HUDEP-2 (cell line): Measurements from ENCODE around the gene OPRPN.

ENCODE experiments used
- DNase-seq, 76 experiments: peaks; one replicate each; lab custom pipeline; 2025; ENCODE audit not compliant: unreplicated experiment in 76 of 76; lab: John Stamatoyannopoulos, UW

The OPRPN gene

GRCh38 chr4:70397580-70397979 lies at the start of gene OPRPN:
Gene OPRPN (plus strand): TSS chr4:70397940. CDS start chr4:70399286, 1,346 bp downstream.
- DNase-seq, result no peak

GRCh38 chr4:70356185-70356584 lies 41.6 kb upstream of the OPRPN start:
- no peak for DNase-seq

GRCh38 chr4:70359115-70359661 lies 38.6 kb upstream of the OPRPN start:
- no peak for DNase-seq

GRCh38 chr4:70360460-70360859 lies 37.3 kb upstream of the OPRPN start, which contains the start of gene SMR3A:
Gene SMR3A (plus strand): TSS chr4:70360760. CDS start chr4:70362116, 1,356 bp downstream.
- no peak for DNase-seq

- DNase-seq, result no peak
These were observed 33.7 kb upstream of the OPRPN start for GRCh38 chr4:70364002-70364401.

GRCh38 chr4:70365479-70365878 lies 32.3 kb upstream of the OPRPN start:
- no peak for DNase-seq

- no peak for DNase-seq
These were observed 29.9 kb upstream of the OPRPN start for GRCh38 chr4:70367813-70368212.

GRCh38 chr4:70371987-70372386 lies 25.8 kb upstream of the OPRPN start:
- DNase-seq, result no peak

GRCh38 chr4:70372760-70373159 lies 25.0 kb upstream of the OPRPN start:
- no peak for DNase-seq

GRCh38 chr4:70380578-70380977 lies 17.2 kb upstream of the OPRPN start:
- no peak for DNase-seq

GRCh38 chr4:70382691-70383181 lies 15.0 kb upstream of the OPRPN start, which contains the start of gene SMR3B:
Gene SMR3B (plus strand): TSS chr4:70383131. CDS start chr4:70384511, 1,380 bp downstream.
- no peak for DNase-seq

GRCh38 chr4:70392057-70392776 lies 5.5 kb upstream of the OPRPN start:
- DNase-seq, result no peak

- no peak for DNase-seq
These were observed 1.6 kb downstream of the OPRPN start for GRCh38 chr4:70399319-70399718.

- no peak for DNase-seq
These were observed 5.0 kb downstream of the OPRPN start for GRCh38 chr4:70402762-70403161.

- no peak for DNase-seq
These were observed 8.0 kb downstream of the OPRPN start for GRCh38 chr4:70405765-70406164.

GRCh38 chr4:70425306-70425705 lies 27.6 kb downstream of the OPRPN start:
- DNase-seq, result peak in 13 of 76 experiments; percentile 1 to 36 (median 7)

- DNase-seq, result no peak
These were observed 29.0 kb downstream of the OPRPN start for GRCh38 chr4:70426789-70427188.

- no peak for DNase-seq
These were observed 39.5 kb downstream of the OPRPN start for GRCh38 chr4:70437197-70437596.

- no peak for DNase-seq
These were observed 44.7 kb downstream of the OPRPN start for GRCh38 chr4:70442474-70442873.

- DNase-seq, result no peak
These were observed 45.6 kb downstream of the OPRPN start for GRCh38 chr4:70443329-70443728.

- DNase-seq, result no peak
These were observed 51.5 kb downstream of the OPRPN start for GRCh38 chr4:70449220-70449619.

- no peak for DNase-seq
These were observed 55.2 kb downstream of the OPRPN start for GRCh38 chr4:70452946-70453345.
